Activated CD8-positive, alpha-beta memory T cell treated with anti-CD3 and anti-CD28 coated beads for 1 hour (primary cell): ENCODE results near the gene PRODH2.

Experiments used
- DNase-seq, 2 donors: peaks; one replicate each; pipeline ENCODE4 v3.0.0-alpha.2; 2020; ENCODE audit warnings: low read depth in 1 of 2; ENCODE audit errors: extremely low read depth in 1 of 2

PRODH2 gene

DNA sequence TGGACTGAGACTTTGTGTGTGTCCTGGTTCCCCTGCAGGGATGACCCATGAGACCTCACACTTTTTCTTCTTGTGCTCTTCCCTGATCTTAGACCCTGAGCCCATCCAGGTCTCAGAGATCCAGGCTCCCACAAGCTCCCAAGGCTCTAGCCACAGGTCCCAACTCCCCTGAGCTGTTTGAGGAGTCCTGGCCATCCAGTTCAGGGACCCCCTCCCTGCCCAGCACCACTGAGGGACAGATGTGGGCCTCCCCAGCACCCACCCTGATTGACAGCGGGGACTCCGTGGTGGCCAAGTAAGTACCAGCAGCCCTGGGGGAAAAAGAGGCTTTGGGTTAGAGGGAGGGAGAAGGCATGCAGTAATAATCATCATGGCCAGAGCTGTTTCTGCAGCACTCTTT, 52.9 kb downstream of the PRODH2 start:
- no peak for DNase-seq

DNA sequence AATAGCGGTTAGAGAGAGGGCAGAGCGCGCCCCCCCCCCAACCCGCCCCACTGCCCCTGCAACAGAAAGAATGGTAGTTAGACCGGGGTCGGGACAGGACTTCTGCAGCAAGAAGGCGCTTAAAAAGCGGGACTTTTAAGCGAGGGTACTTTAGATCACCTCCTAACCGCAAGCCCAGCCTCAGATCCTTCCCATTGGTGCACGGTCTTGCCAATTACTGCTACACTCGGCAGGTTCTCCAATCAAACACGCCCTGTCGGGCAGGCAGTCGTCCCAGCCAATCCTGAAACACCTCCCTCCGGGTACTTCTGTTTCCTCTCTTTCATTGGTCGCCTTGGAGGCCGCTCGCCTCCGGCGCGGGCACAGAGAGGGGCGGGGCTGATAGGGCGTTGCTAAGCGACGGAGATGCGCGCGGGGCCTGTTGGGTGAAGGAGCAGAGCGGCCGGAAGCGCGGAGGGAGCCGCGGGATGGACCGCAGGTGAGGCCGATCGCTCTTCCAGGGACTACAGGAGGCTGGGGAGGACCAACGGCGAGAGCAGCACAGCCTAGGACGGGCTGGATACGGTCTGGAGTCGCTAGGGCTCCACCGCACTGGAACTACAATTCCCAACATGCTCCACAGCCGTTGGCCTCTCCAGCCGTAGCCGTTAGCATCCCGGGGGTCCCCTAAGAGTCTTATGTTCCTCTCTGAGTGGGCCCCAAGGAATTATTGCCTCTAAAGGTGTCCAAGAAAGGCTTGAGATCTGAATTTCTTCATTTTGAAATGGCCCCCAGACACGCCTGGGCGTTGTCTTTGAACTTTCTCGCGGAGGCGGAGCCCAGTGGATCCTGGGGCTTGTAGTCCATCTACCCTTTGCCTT, 54.7 kb downstream of the PRODH2 start, which contains the start of gene PROSER3:
PROSER3 (plus strand) TSS at position 428 of the 860 bp plus-strand sequence; CDS start at position 468, 40 bp downstream.
- DNase-seq, result peak; percentile 94 to 96

DNA sequence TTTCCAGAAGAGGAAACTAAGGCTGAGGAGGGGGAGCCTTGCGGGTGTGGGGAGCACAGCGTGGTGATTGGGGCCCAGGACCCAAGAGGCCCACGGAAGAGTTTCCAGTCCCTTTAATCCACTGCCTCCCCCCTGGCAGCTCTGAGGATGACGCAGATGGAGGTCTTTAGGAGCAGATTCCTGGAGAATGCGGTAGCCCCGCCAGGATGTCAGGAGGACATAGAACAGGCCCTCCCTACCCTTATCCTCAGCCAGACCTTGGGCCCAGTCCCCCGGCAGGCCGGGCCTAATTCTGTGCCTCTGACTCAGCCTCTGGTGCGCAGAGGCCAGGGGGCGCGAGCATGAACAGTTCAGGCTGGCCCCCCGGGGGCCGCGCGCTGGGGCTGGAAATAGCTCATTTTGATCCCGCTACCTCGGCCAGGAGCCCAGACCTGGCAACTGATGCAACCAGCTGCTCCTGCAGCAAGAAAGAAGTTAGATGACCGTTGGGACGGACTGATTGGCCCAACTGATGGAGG, 55.4 kb downstream of the PRODH2 start:
- DNase-seq, result no peak

DNA sequence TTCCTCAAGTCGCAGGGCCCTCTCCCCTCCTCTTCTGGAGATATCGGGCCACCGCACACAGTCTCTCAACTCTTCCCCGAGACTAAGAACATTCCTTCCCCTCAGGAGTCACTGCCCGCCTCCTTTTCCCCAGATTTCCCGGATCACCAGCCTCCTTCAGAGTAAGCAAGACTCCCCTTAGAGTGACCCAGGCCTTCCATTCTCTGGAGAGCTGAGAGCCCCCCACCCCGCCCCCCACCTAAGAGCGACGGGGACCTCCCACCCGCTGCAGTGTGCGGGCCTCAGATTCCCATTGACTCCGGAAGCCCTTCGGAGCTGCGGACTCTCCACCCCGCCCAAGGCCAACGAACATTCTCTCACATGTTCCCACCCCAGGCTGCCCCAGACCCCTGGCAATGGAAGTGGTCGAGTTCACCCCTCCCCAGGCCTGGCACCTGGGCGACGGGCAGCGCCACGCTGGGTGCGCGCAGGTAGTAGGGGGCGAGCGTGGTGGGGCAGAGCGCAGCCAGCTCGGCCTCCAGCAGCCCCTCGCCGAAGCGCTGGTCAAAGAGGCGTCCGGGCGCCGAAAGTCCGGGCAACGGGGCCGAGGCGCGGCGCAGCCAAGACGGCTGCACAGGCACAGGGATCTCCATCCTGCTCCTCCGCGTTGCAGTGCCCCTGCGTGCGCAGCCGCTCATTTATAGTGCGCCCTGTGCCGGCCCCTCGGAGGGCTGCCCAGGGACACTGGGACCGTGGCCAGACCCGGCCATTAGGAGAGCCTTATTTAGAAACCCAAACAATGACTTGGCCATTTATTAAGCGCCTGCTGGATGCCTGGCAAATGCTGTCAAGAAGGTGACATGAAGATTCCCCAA, 56.0 kb downstream of the PRODH2 start, which contains the start of gene HSPB6:
HSPB6 (minus strand) TSS at position 653 of the 854 bp plus-strand sequence; CDS start at position 632, 21 bp downstream.
- DNase-seq, result no peak

DNA sequence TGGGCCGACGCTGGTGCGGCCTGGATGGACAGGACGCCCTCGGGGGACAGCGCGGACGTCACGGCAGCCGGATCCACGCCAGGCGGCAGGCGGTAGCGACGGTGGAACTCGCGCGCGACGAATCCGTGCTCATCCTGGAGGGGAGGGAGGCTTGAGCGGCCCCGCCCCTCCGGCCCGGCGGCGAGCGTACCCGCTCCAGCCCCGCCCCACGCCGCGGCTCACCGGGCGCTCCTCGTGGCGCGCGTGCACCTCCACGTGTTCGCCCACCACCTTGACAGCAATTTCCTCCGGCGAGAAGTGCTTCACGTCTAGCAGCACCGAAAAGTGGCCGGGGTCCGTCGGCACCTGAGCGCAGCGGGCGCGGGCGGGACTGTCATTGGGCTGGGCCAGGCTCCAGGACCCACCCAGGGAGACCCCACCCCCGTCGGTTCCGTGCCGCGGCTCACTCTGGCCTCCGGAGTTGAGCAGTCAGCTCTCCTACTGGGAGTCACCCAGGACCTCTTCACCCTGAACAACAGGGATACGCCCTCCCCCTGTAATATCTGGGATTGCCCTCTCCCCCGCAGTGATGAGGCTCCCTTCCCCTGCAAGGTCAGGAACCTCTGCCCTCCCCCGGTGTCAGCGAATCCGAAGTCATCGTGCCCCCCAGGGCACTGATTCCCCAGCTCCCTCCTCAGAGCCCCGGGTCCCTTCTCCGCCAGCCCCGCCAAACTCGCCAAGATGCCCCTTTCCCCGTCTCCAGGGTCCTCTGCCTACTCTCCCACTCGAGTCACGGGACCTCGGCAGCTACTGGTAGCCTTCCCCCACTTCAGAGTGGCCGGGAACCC, 56.9 kb downstream of the PRODH2 start:
- DNase-seq, result no peak

DNA sequence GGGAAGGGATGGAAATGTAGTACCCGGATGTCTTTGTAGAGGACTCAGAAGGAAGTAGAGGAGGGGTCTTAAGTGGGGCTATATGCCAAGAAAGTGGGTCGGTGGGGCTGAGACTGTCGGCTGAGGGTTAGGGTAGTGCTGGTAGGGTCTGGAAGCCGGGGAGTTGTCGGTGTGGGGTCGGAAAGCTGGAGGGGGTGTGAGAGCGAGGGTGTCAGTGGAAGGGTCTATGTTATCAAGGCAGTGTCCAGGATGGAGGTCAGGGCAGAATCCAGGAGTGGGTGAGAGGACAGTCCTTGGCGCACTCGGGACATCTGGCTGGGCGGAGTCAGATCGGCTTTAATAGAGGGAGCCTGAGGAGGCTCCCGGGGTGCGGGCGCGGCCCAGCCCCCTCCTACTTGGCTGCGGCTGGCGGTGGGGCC, 57.5 kb downstream of the PRODH2 start:
- no peak for DNase-seq

DNA sequence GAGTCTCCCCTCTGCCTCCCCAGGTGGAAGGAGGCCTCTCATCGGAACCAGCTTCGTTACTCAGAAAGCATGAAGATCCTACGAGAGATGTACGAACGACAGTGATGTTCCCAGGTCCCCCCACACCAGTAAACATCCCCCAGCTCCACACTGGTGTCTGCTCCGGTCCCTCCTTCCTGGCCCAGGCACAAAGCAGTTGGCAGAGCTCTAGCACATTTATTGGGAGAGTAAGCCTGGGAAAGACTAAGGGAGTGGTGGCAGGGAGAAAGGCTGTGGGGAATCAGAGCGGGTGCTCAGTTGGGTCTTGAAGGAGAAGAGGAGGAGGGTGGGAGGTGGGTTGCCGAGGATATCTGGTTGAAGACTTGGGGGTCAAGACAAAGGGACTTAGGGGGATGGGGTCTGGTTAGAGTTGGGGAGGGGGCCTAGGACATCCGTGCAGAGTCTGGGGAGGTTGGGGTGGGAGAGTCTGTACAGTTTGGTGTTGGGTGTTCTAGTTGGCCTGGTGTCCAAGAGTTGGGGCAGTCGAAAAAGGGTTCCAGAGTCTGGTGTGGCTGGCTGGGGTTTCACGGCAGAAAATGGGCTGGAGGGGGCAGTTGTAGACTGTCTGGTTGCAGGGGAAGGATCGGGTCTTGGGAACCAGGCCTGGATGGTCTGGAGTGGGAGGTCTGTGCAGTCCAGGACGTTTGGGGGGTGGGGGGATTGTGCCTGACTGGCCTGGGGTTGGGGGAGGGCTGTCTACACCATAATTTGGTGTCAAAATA, 58.1 kb downstream of the PRODH2 start:
- DNase-seq, result no peak

DNA sequence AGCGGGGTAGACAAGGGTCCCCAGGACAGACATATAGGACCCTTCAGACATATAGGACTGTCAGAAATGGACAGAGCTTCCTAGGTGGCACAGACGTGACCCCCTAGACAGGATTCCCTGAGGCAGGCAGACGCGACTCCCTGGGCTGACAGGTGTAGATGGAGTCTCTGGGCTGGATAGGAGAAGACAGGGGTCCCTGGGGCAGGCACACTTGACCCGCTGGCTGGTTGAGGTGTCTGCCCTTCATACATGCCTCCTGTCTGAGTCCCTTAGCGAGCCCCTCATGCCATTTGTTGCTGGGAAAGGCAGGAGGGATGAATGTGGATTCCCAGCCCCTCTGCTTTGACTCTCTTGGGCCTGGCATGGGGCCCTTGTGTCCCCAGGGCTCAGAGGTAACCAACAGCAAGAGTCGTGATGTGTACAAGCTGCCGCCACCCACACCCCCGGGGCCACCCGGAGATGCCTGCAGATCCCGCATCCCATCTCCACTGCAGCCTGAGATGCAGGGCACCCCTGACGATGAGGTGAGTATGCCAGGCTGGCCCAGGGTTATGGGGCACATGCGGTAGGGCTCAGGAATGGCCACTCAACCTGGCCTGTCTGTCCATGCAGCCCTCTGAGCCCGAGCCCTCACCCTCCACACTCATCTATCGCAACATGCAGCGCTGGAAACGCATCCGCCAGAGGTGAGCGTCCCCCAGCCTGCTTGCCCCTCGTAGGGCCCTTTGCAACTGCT, 58.8 kb downstream of the PRODH2 start:
- no peak for DNase-seq

DNA sequence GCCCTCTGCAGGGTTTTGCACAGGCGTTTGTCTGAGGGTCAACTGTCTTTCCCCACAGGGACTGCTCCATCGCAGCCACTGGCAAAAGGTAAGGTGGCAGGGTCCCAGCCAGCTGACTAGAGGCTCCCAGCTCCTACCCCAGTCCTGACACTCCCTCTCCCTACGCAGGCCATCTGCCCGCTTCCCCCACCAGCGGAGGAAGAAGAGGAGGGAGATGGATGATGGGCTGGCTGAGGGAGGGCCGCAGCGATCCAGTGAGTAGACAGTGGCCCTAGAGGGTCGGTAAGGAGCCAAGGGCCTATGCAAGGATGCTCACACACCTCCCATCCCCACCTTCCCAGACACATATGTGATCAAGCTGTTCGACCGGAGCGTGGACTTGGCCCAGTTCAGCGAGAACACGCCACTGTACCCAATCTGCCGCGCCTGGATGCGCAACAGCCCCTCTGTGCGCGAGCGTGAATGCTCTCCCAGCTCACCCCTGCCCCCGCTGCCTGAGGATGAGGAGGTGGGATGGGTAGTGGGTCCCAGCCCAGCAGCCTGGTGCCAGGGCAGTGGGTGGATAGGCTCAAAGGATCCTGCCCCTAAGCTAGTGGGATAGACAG, 59.8 kb downstream of the PRODH2 start:
- DNase-seq, result no peak

DNA sequence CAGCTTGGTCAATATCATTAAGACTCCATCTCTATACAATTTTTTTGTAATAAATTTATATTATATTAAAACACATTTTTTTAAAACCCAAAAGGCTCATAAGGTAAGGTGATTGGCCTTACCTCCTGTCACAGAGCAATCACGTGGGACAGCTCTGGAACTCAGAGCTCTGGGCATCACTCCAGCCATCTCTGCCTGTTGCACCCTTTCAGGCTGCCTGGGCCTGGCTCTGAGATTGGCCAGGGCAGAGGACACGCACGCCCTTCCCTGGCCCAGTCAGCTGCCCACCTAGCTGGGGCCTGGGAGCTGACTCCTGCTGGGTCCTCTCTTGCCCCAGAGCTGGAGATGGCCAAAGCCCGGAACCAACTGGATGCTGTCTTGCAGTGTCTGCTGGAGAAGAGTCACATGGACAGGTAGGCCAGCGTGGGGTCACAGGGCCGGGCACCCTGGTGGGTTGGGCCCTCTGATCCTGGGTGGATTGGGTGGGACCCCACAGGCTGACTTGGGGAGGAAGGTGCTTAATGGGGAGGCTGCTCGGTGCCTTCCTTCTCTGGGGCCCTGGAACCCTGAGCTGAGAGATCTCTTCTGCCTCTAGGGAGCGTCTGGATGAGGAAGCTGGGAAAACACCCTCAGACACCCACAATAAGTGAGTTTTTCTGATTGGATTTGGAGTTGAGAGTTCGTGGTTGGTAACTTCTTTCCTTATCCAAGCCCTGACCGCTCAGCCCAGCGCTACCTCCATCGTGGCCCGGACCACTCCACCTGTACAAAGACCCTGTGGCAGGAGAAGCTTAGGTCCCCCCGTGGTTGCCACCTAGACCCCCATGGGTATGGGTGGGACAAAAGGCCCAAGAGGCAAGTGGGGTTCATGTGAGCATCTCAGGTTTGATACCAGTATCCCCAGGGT, 60.6 kb downstream of the PRODH2 start:
- DNase-seq, result no peak

DNA sequence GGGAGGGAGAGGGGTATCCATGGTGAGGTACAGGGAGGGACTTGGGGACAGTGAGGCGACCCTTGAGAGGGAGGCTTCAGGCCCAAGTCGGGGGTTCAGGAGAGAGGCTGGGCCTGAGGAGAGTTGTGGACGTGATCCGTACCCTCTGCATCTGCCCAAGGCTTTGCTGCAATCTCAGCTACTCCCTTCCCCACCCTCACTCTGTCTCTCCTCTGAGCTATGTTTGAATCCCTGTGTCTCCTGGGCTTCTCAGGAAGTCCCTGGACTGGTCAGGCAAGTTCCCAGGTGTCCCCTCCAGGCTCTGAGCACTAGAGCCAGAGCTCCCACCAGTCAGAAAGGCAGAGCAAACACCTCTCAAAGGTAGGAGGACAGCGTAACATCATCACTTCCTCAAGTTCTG, 62.5 kb downstream of the PRODH2 start:
- DNase-seq, result no peak
